ENCODE results near the gene FASN. TPM values are rescaled to one million over a fixed set of nuclear protein-coding genes. Genes with fewer than 3 reads are reported as not detected.

Gene FASN
- total and polyA plus RNA-seq, 2 of the 13 experiments (the other 11 are each of a cell fraction or from before 2014, with no cell fraction given) = 51.7 to 101 TPM

DNA sequence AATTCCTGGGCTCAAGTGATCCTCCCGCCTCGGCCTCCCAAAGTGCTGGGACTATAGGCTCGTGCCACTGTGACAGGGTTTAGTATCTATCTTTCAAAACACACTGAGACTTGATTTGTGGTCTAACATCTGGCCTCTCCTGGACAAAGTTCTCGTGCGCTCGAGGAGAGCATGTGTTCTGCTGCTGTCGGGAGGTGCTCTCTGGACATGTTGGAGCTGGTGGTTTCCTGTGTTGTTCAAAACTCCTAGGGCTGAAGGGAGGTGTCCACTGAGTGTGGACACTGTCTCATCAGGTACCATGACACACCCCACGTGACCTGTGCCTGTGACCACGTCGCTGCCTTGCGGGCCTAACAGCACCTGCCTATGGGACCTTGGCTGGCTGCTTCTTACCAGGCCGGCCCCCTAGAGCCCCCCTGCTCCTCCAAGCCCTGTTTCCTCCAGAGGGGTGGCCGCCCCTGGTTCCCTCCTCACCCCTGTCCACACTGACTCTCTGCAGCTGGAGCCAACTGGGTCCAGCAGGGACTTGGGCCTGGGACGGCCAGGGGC lies 52.0 kb downstream of the FASN start (continued):
- TF ChIP-seq, protein P1, sequence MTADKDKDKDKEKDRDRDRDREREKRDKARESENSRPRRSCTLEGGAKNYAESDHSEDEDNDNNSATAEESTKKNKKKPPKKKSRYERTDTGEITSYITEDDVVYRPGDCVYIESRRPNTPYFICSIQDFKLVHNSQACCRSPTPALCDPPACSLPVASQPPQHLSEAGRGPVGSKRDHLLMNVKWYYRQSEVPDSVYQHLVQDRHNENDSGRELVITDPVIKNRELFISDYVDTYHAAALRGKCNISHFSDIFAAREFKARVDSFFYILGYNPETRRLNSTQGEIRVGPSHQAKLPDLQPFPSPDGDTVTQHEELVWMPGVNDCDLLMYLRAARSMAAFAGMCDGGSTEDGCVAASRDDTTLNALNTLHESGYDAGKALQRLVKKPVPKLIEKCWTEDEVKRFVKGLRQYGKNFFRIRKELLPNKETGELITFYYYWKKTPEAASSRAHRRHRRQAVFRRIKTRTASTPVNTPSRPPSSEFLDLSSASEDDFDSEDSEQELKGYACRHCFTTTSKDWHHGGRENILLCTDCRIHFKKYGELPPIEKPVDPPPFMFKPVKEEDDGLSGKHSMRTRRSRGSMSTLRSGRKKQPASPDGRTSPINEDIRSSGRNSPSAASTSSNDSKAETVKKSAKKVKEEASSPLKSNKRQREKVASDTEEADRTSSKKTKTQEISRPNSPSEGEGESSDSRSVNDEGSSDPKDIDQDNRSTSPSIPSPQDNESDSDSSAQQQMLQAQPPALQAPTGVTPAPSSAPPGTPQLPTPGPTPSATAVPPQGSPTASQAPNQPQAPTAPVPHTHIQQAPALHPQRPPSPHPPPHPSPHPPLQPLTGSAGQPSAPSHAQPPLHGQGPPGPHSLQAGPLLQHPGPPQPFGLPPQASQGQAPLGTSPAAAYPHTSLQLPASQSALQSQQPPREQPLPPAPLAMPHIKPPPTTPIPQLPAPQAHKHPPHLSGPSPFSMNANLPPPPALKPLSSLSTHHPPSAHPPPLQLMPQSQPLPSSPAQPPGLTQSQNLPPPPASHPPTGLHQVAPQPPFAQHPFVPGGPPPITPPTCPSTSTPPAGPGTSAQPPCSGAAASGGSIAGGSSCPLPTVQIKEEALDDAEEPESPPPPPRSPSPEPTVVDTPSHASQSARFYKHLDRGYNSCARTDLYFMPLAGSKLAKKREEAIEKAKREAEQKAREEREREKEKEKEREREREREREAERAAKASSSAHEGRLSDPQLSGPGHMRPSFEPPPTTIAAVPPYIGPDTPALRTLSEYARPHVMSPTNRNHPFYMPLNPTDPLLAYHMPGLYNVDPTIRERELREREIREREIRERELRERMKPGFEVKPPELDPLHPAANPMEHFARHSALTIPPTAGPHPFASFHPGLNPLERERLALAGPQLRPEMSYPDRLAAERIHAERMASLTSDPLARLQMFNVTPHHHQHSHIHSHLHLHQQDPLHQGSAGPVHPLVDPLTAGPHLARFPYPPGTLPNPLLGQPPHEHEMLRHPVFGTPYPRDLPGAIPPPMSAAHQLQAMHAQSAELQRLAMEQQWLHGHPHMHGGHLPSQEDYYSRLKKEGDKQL (CRISPR knock-in tag; IDR thresholded peaks at IDR 0.05; ENCODE audit: low read depth) = no peak
- TF ChIP-seq ZNF577 (CRISPR knock-in tag; IDR thresholded peaks at IDR 0.05; ENCODE audit: borderline replicate concordance, low read depth) (no peak), RBM22 (optimal IDR thresholded peaks at IDR 0.05; ENCODE audit: low read length) (peak; percentile 47), CCAR2 (optimal IDR thresholded peaks at IDR 0.05; ENCODE audit: low read depth, low read length) (no peak), POLR2AphosphoS5 (IDR thresholded peaks at IDR 0.05; ENCODE audit: low read depth, low read length) (0 out of 2 replicates have a peak, but pooled peaks have one; percentile 11), ZBTB38 (CRISPR knock-in tag; IDR thresholded peaks at IDR 0.05) (peak; percentile 68; the same call in 1 of the 2 replicates), RBFOX2 (IDR thresholded peaks at IDR 0.05; ENCODE audit: low read depth, low read length) (0 out of 2 replicates have a peak, but pooled peaks have one; percentile 7), POLR2G (IDR thresholded peaks at IDR 0.05; ENCODE audit: low read depth, low read length) (peak; percentile 55), ERF (CRISPR knock-in tag; IDR thresholded peaks at IDR 0.05) (no peak), AGO2 (optimal IDR thresholded peaks at IDR 0.05; ENCODE audit: low read depth, low read length) (peak; percentile 74), SP2 (CRISPR knock-in tag; IDR thresholded peaks at IDR 0.05) (no peak), POLR2AphosphoS2 (IDR thresholded peaks at IDR 0.05; ENCODE audit: low read depth, low read length) (no peak)
- TF ChIP-seq, protein P2, sequence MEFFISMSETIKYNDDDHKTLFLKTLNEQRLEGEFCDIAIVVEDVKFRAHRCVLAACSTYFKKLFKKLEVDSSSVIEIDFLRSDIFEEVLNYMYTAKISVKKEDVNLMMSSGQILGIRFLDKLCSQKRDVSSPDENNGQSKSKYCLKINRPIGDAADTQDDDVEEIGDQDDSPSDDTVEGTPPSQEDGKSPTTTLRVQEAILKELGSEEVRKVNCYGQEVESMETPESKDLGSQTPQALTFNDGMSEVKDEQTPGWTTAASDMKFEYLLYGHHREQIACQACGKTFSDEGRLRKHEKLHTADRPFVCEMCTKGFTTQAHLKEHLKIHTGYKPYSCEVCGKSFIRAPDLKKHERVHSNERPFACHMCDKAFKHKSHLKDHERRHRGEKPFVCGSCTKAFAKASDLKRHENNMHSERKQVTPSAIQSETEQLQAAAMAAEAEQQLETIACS (CRISPR knock-in tag; IDR thresholded peaks at IDR 0.05) = no peak
- TF ChIP-seq, protein P3, sequence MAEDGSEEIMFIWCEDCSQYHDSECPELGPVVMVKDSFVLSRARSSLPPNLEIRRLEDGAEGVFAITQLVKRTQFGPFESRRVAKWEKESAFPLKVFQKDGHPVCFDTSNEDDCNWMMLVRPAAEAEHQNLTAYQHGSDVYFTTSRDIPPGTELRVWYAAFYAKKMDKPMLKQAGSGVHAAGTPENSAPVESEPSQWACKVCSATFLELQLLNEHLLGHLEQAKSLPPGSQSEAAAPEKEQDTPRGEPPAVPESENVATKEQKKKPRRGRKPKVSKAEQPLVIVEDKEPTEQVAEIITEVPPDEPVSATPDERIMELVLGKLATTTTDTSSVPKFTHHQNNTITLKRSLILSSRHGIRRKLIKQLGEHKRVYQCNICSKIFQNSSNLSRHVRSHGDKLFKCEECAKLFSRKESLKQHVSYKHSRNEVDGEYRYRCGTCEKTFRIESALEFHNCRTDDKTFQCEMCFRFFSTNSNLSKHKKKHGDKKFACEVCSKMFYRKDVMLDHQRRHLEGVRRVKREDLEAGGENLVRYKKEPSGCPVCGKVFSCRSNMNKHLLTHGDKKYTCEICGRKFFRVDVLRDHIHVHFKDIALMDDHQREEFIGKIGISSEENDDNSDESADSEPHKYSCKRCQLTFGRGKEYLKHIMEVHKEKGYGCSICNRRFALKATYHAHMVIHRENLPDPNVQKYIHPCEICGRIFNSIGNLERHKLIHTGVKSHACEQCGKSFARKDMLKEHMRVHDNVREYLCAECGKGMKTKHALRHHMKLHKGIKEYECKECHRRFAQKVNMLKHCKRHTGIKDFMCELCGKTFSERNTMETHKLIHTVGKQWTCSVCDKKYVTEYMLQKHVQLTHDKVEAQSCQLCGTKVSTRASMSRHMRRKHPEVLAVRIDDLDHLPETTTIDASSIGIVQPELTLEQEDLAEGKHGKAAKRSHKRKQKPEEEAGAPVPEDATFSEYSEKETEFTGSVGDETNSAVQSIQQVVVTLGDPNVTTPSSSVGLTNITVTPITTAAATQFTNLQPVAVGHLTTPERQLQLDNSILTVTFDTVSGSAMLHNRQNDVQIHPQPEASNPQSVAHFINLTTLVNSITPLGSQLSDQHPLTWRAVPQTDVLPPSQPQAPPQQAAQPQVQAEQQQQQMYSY (CRISPR knock-in tag; IDR thresholded peaks at IDR 0.05) = no peak
- TF ChIP-seq, protein P4, sequence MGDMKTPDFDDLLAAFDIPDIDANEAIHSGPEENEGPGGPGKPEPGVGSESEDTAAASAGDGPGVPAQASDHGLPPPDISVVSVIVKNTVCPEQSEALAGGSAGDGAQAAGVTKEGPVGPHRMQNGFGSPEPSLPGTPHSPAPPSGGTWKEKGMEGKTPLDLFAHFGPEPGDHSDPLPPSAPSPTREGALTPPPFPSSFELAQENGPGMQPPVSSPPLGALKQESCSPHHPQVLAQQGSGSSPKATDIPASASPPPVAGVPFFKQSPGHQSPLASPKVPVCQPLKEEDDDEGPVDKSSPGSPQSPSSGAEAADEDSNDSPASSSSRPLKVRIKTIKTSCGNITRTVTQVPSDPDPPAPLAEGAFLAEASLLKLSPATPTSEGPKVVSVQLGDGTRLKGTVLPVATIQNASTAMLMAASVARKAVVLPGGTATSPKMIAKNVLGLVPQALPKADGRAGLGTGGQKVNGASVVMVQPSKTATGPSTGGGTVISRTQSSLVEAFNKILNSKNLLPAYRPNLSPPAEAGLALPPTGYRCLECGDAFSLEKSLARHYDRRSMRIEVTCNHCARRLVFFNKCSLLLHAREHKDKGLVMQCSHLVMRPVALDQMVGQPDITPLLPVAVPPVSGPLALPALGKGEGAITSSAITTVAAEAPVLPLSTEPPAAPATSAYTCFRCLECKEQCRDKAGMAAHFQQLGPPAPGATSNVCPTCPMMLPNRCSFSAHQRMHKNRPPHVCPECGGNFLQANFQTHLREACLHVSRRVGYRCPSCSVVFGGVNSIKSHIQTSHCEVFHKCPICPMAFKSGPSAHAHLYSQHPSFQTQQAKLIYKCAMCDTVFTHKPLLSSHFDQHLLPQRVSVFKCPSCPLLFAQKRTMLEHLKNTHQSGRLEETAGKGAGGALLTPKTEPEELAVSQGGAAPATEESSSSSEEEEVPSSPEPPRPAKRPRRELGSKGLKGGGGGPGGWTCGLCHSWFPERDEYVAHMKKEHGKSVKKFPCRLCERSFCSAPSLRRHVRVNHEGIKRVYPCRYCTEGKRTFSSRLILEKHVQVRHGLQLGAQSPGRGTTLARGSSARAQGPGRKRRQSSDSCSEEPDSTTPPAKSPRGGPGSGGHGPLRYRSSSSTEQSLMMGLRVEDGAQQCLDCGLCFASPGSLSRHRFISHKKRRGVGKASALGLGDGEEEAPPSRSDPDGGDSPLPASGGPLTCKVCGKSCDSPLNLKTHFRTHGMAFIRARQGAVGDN (CRISPR knock-in tag; IDR thresholded peaks at IDR 0.05) = peak; percentile 43

Data from HepG2 (cell line).